CD14-positive monocyte (primary cell): ENCODE data around the gene RD3L. TPM values are rescaled to one million over a fixed set of nuclear protein-coding genes. Genes with fewer than 3 reads are reported as not detected.

ENCODE experiments used
- DNase-seq, 3 donors: peaks; one replicate each; pipeline ENCODE4 v3.0.0-alpha.2; 2011 to 2022
- H2AFZ ChIP-seq: 2 replicates; pipeline ENCODE4 v1.6.0; 2012; ENCODE audit warnings: mild to moderate bottlenecking, low read depth, low read length, inconsistent platforms; ENCODE audit not compliant: insufficient read depth, poor library complexity, severe bottlenecking
- H3K27ac ChIP-seq, 2 donors: 1 replicate in 1 of 2; 2 replicates in 1 of 2; pipeline ENCODE4 v1.5.1; 2012 to 2013; ENCODE audit warnings: low read length in 2 of 2, control low read depth in 1 of 2, inconsistent platforms in 1 of 2, low read depth in 1 of 2, mild to moderate bottlenecking in 1 of 2
- H3K27me3 ChIP-seq, 2 donors: one replicate each; pipeline versions ENCODE4 v1.6.0 to v1.6.1; 2011 to 2013; ENCODE audit warnings: low read length in 2 of 2; ENCODE audit not compliant: control insufficient read depth in 2 of 2, insufficient read depth in 2 of 2
- H3K36me3 ChIP-seq, 2 donors: replicated peaks in 1 of 2; 1 replicate in 1 of 2; 2 replicates in 1 of 2; pipeline versions ENCODE4 v1.5.1 to v1.6.1; 2012 to 2013; ENCODE audit warnings: low read length in 2 of 2, control low read depth in 1 of 2, inconsistent platforms in 1 of 2, mild to moderate bottlenecking in 1 of 2; ENCODE audit not compliant: insufficient read depth in 2 of 2, control insufficient read depth in 1 of 2
- H3K4me1 ChIP-seq, 2 donors: 1 replicate in 1 of 2; 2 replicates in 1 of 2; pipeline versions ENCODE4 v1.5.1 to v1.6.1; 2012 to 2013; ENCODE audit warnings: low read length in 2 of 2, control low read depth in 1 of 2, inconsistent platforms in 1 of 2, mild to moderate bottlenecking in 1 of 2, moderate library complexity in 1 of 2; ENCODE audit not compliant: insufficient read depth in 2 of 2, control insufficient read depth in 1 of 2
- H3K4me2 ChIP-seq: replicated peaks from 2 replicates; pipeline ENCODE3; 2012; ENCODE audit warnings: low read length, moderate library complexity, mild to moderate bottlenecking; ENCODE audit not compliant: poor library complexity, severe bottlenecking; ENCODE audit errors: extremely low read depth
- H3K4me3 ChIP-seq, 3 experiments: fragments of 200-600 bp in 1 of 3; sonication (generic) in 1 of 3; replicated peaks in 1 of 3; 1 replicate in 2 of 3; 2 replicates in 1 of 3; pipeline ENCODE4 v1.5.1; 2011 to 2013; ENCODE audit warnings: low read length in 3 of 3, mild to moderate bottlenecking in 3 of 3, control low read depth in 2 of 3, low read depth in 2 of 3, inconsistent platforms in 1 of 3, moderate library complexity in 1 of 3
- H3K79me2 ChIP-seq: 2 replicates; pipeline ENCODE4 v1.6.0; 2012; ENCODE audit warnings: mild to moderate bottlenecking, control low read depth, inconsistent platforms, low read length, moderate library complexity; ENCODE audit not compliant: insufficient read depth
- H3K9ac ChIP-seq: 2 replicates; pipeline ENCODE4 v1.6.0; 2017; ENCODE audit warnings: low read length, mild to moderate bottlenecking; ENCODE audit not compliant: insufficient read depth, poor library complexity, severe bottlenecking
- H3K9me3 ChIP-seq, 2 donors: replicated peaks in 1 of 2; 1 replicate in 1 of 2; 2 replicates in 1 of 2; pipeline versions ENCODE4 v1.5.1 to v1.6.1; 2012 to 2013; ENCODE audit warnings: low read length in 2 of 2, control low read depth in 1 of 2; ENCODE audit not compliant: control insufficient read depth in 1 of 2, insufficient read depth in 1 of 2
- H4K20me1 ChIP-seq: 2 replicates; pipeline ENCODE4 v1.6.0; 2012; ENCODE audit warnings: mild to moderate bottlenecking, low read length, control low read depth, moderate library complexity; ENCODE audit not compliant: insufficient read depth
- H3K27ac Mint-ChIP-seq, 7 donors: one replicate each; pipeline ENCODE4 v1.8.0; 2020; ENCODE audit warnings: mild to moderate bottlenecking in 7 of 7, mixed read lengths in 7 of 7, moderate library complexity in 6 of 7, inconsistent platforms in 2 of 7
- H3K27me3 Mint-ChIP-seq, 3 donors: one replicate each; pipeline ENCODE4 v1.8.0; 2021 to 2022; ENCODE audit warnings: low read depth in 3 of 3, mild to moderate bottlenecking in 3 of 3, mixed read lengths in 3 of 3, moderate library complexity in 3 of 3, inconsistent platforms in 1 of 3
- H3K36me3 Mint-ChIP-seq, 2 donors: one replicate each; pipeline ENCODE4 v1.8.0; 2020; ENCODE audit warnings: mixed read lengths in 2 of 2, inconsistent platforms in 1 of 2, mild to moderate bottlenecking in 1 of 2
- H3K4me1 Mint-ChIP-seq: one replicate; pipeline ENCODE4 v1.8.0; 2020; ENCODE audit warnings: mild to moderate bottlenecking, mixed read lengths
- H3K4me3 Mint-ChIP-seq, 2 donors: one replicate each; pipeline ENCODE4 v1.8.0; 2020; ENCODE audit warnings: mild to moderate bottlenecking in 2 of 2, mixed read lengths in 2 of 2, moderate library complexity in 1 of 2
- H3K9me3 Mint-ChIP-seq, 7 donors: one replicate each; pipeline ENCODE4 v1.8.0; 2020 to 2022; ENCODE audit warnings: mixed read lengths in 7 of 7, mild to moderate bottlenecking in 6 of 7, moderate library complexity in 6 of 7, inconsistent platforms in 2 of 7
- WGBS: methylation state at CpG from one replicate; pipeline ENCODE4 v1.1.5; 2013; ENCODE audit warnings: missing lambda C conversion rate; ENCODE audit not compliant: insufficient coverage; 5-methylcytosine and 5-hydroxymethylcytosine counted together
- intact Hi-C, 2 donors: fragments of 100-400 bp; cut with micrococcal nuclease; formaldehyde crosslinking; loops; one replicate each; pipeline versions ENCODE4 v1.15.0 to v1.15.1; 2023
- polyA plus RNA-seq, 3 donors: library from polyadenylated mRNA; depleted of rRNA in 1 of 3; unstranded in 2 of 3; stranded (reverse) in 1 of 3; fragments of 300-500 nt in 2 of 3; fragments of >200 nt in 1 of 3; fragmentation: Illumina TruSeq in 2 of 3; gene quantifications; 1 replicate in 2 of 3; 2 replicates in 1 of 3; pipeline ENCODE4 v1.2.3, GENCODE V29; 2012 to 2021
- TF ChIP-seq, protein P1 (sequence below): fragments of 200-600 bp; IDR thresholded peaks from one replicate; pipeline ENCODE4 v1.8.0; 2022; ENCODE audit warnings: antibody characterized with exemption, mild to moderate bottlenecking

Gene RD3L
- polyA plus RNA-seq, 3 donors, result not detected

DNA sequence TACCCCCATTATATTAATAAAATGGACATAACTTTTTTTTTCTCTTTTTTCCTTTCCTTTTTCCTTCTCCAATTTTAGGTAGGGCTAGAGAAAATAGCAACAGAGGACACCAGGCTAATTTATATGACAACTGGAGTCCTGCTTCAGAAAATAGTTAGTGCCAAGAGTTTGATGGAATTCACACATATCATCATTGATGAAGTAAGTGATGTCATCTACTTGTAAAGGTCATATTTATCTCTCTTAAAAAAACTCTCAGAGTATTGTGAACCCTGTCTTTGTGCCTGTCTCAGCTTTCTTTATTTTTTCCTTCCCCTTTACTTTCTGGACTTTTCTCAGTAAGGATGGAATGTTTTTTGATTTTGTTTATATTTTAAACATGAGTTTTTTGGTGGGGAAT lies 24.3 kb upstream of the RD3L start:
- peaks cover 2% of the 10 kb centered on the region for H3K4me1 Mint-ChIP-seq
- TF ChIP-seq, protein P1, sequence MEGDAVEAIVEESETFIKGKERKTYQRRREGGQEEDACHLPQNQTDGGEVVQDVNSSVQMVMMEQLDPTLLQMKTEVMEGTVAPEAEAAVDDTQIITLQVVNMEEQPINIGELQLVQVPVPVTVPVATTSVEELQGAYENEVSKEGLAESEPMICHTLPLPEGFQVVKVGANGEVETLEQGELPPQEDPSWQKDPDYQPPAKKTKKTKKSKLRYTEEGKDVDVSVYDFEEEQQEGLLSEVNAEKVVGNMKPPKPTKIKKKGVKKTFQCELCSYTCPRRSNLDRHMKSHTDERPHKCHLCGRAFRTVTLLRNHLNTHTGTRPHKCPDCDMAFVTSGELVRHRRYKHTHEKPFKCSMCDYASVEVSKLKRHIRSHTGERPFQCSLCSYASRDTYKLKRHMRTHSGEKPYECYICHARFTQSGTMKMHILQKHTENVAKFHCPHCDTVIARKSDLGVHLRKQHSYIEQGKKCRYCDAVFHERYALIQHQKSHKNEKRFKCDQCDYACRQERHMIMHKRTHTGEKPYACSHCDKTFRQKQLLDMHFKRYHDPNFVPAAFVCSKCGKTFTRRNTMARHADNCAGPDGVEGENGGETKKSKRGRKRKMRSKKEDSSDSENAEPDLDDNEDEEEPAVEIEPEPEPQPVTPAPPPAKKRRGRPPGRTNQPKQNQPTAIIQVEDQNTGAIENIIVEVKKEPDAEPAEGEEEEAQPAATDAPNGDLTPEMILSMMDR, result no peak
- no peak for DNase-seq

DNA sequence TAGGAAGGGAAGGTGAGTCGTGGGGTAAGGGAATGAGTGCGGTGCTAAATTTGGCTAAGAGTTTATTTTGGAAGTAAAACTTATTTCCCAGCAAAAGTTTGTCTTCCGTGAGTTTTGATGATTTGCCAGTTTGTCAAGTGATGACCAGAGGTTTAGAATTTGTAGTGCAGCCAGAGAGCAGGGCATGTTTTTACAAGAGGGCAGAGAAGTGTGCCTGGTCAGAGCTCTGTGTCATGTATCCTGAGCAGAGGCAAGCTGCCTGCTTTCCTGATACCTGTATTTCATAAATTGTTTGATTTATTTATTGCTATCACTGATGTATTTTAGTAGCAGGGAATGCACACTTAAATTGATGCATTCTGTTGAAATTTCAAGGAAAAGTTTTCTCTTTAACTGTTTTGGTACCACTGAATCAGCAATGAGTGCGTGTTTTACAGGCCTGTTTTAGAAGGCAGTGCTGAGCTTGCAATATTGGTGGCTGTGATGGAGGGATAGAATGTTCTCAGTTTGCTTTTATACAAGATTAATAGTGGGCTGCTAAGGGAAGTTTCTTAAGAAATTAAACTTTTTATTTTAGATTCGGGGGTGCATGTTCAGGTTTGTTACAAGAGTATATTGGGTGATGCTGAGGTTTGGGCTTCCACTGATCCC lies 19.7 kb upstream of the RD3L start:
- Histone ChIP-seq H2AFZ (no peak overlapping the region), H4K20me1 (no peaks in the 10 kb centered on the region), H3K9me3 (no peaks in the 10 kb centered on the region), H3K79me2 (no peaks in the 10 kb centered on the region), H3K36me3 (peaks cover 0 to 18% of the 10 kb centered on the region in 2 donors), H3K27ac (no peak overlapping the region), H3K4me1 (no peaks in the 10 kb centered on the region), H3K9ac (no peak overlapping the region), H3K27me3 (no peaks in the 10 kb centered on the region), H3K4me3 (no peak overlapping the region), H3K4me2 (no peak overlapping the region)
- no peak overlapping the region for H3K27ac Mint-ChIP-seq
- peaks cover 8% of the 10 kb centered on the region for H3K4me1 Mint-ChIP-seq
- peaks cover 26 to 46% of the 10 kb centered on the region in 2 donors for H3K36me3 Mint-ChIP-seq
- H3K27me3 Mint-ChIP-seq, result peaks cover 0 to 5% (median 1%) of the 10 kb centered on the region in 3 donors
- no peak for DNase-seq
- H3K4me3 Mint-ChIP-seq, result no peak overlapping the region
- WGBS, result 94% methylated on average over 4 of the region's 5 CpGs
- peaks cover 0 to 1% (median 0%) of the 10 kb centered on the region in 7 donors for H3K9me3 Mint-ChIP-seq
- TF ChIP-seq, protein P1, result no peak
- intact Hi-C loops, result no loop called here

More for the DNA sequence above, 24.3 kb upstream of the RD3L start:
- no peak overlapping the region for H3K4me3 ChIP-seq
- Mint-ChIP-seq H3K27ac (no peak overlapping the region), H3K36me3 (peaks cover 41 to 67% of the 10 kb centered on the region in 2 donors), H3K27me3 (peaks cover 0 to 2% (median 1%) of the 10 kb centered on the region in 3 donors), H3K9me3 (peaks cover 0 to 1% (median 0%) of the 10 kb centered on the region in 7 donors), H3K4me3 (no peak overlapping the region)
- H3K36me3 ChIP-seq, result peaks cover 0 to 18% of the 10 kb centered on the region in 2 donors
- H3K27ac ChIP-seq, result no peak overlapping the region
- no peaks in the 10 kb centered on the region for H4K20me1 ChIP-seq
- H3K9me3 ChIP-seq, result no peaks in the 10 kb centered on the region
- H3K79me2 ChIP-seq, result no peaks in the 10 kb centered on the region
- H3K4me2 ChIP-seq, result no peak overlapping the region
- no peaks in the 10 kb centered on the region for H3K4me1 ChIP-seq
- intact Hi-C loops, result no loop called here
- H3K9ac ChIP-seq, result no peak overlapping the region
- no peaks in the 10 kb centered on the region for H3K27me3 ChIP-seq
- H2AFZ ChIP-seq, result no peak overlapping the region
